Cerebellar cortex (tissue), 1 donor: Measurements from ENCODE around the gene ADAT3.

Experiments
- DNase-seq: peaks from one replicate; pipeline ENCODE4 v3.0.0-alpha.2; 2015; ENCODE audit warnings: low spot score

The ADAT3 gene

GRCh38 chr19:1912760-1913505, 7.7 kb downstream of the ADAT3 start:
- DNase-seq, result no peak

DNA sequence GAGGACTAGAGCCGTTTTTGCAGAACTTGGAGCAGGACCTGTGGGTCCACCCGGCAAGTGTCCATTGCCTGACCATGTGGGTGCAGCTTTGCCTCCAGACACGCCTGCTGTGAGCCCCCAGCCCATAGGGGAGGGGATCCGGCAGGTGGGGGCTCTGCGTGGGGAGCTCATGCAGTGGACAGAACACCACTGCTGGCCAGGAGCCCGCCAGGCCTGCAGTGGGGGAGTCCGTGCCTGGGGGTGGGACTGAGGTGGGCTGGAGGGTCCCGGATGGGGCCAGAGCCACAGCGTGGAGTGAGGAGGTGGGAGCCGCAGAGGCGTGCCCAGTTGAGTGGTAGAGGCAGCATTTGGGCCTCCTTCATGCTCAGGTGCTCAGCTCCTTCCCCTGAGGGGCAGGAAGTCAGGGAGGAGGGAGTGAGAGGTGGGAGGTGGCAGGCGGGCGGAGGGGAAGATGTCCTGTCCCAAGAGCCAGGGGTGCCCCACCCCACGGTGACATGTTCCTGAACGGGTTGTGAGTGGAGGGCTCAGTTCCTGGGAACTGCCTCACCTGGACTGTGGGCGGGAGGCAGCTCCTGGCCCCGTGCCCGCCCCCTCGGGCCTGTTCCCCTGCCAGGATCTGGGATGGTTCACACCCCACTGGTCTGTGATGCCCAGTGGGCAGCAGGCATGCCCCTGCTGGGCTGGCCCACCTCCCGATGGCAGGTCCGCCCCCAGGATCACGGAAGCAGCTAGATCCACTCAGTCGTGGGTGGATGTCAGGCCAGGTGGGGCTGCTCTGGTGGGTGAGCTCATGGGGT, 8.8 kb downstream of the ADAT3 start:
- DNase-seq, result no peak

GRCh38 chr19:1914826-1915341, 9.7 kb downstream of the ADAT3 start:
- peak; percentile 56 for DNase-seq

DNA sequence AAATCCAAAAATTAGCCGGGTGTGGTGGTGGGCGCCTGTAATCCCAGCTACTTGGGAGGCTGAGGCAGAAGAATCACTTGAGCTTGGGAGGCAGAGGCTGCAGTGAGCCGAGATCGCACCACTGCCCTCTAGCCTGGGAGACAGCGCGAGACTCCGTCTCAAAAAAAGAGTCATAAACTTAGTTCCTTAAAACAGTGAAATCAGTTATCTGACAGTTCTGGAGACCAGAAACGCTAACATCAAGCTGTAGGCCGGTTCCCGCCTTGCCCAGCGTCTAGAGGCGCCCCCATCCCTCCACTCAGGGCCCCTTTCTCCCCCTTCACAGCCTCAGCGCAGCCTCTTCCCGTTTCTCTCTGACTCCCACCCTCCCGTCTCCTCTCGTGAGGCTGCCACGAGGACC, 11.9 kb downstream of the ADAT3 start:
- no peak for DNase-seq

DNA sequence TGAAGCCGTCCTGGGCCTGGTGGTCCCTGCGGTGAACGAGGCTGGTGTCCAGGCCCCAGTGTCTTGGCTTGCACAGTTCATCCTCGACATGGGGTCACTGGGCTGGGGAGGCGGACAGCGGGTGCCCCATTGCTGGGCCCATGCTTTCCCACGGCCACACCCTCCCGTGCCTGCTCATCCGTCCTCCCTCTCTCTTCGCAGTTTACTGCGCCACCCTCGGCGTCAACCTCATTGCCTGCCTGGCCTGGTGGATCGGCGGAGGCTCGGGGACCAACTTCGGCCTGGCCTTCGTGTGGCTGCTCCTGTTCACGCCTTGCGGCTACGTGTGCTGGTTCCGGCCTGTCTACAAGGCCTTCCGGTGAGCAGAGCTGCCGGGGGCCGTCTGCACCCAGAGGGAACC, 12.7 kb downstream of the ADAT3 start:
- no peak for DNase-seq

GRCh38 chr19:1918975-1919374, 13.8 kb downstream of the ADAT3 start:
- DNase-seq, result no peak

- DNase-seq, result no peak
These were observed 15.4 kb downstream of the ADAT3 start for GRCh38 chr19:1920644-1921043.

DNA sequence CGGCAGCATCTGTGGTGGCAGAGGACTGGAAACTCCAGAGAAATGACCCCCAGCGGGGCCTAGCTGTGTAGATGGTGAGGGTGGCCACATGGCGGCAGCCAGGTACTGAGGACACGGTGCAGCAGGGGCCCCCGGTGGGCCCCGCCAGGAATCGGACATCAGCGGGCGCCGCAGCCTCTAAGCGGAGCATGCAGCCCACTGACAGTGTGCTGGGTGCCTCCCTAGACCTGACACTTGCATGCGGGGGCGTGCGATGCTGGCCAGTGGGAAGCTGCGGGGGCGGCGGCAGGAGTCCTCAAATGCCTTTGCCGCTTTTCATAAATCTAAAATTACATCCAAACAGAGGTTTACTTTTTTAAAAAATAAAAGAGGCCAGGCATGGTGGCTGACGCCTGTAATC, 16.1 kb downstream of the ADAT3 start:
- no peak for DNase-seq

GRCh38 chr19:1921825-1922224, 16.6 kb downstream of the ADAT3 start:
- DNase-seq, result no peak

GRCh38 chr19:1922803-1923202, 17.6 kb downstream of the ADAT3 start:
- DNase-seq, result no peak

DNA sequence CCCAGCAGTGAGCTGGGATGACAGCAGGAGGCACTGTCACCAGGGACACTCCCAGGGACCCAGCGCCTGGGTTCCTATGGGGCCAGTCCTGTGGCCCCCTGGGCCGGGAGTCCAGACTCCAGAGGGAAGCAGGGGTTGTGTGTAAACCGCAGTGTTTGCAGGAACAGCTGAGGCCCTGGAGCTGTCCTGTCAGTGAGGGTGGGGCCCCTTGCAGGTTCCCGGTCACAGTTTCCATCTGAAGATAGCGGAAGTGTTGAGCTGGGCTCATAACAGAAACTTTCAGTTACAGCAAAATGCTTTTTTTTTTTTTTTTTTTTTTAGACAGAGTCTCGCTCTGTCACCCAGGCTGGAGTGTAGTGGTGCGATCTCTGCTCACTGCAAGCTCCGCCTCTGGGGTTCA, 18.1 kb downstream of the ADAT3 start:
- DNase-seq, result no peak

DNA sequence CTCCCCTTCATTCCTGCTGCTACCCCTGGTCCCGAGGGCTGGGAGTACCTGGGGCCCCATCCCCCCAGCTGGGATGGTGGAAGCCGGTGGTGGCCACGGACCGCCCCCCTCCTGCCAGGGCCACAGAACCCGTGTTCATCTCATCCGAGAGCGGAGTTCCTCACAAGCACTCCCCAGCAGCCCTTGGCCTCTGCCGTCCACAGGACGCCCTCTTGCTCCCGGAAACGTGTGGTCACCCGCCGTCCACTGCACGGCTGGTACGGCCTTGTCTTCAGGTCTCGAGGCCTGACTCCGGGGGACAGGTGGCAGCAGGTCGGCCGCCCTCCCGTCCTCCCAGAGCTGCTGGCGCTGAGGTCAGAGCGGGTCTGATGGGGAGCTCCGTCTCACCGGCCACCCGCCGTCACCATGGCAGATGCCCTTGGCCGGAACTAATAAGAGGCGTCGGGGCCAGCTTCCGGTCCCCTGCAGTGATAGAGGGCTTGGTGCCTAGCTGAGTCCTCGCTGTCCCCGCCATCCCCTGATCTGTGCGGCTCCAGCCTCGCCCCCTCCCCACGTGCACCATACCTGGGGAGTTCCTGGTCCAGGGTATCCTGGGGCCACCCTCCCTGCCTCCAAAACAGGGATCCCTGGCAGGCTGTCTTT, 19.2 kb downstream of the ADAT3 start:
- DNase-seq, result no peak

DNA sequence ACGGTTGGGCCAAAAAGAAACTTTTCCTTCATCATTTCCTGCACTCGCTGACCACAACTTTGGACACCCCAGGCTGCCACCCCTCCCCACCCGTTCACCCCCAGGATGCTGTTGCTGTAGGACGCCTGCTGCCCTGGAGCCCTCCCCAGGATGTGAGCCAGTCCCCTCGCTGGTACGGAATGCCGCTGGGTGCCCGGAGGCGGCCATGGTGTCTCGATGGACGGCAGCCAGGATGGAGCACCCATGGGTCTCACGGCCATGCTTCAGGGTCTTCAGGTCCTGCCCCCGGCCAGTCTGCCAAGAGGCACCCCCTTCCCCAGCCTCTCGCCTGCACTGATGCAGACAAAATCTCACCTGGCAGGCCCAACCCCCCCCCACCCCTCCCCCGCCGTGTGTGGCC, 20.3 kb downstream of the ADAT3 start:
- DNase-seq, result no peak

DNA sequence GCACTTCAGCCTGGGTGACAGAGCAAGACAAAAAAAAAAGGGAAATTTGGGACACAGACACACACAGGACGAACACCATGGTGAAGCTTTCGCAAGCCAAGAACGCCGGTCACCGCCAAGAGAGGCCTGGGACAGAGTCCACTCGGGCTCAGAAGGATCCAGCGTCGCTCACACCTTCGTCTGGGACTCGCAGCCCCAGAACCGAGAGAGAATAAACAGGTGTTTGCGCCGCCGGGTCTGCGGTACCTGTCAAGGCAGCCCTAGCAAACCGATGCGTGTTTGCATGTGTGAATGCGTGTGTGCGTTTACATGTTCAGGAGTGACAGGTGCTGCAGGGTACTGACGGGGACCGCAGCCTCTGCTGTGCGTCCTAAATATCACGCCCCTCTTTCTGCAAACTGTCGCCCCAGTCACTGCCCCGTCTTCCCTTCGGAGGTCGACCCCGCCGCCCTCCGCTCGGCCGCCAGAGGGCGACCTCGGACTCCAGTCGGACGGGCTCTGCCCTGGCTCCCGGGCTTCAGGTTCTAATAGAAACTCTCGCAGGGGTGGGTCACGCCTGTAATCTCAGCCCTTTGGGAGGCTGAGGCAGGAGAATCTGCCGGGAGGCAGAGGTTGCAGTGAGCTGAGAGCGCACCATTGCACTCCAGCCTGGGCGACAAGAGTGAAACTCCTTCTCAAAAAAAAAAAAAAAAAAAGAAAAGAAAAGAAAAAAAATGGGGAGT, 24.0 kb downstream of the ADAT3 start:
- DNase-seq, result peak; percentile 78

GRCh38 chr19:1931445-1931844, 26.2 kb downstream of the ADAT3 start:
- no peak for DNase-seq

GRCh38 chr19:1932395-1932794, 27.2 kb downstream of the ADAT3 start:
- DNase-seq, result no peak

DNA sequence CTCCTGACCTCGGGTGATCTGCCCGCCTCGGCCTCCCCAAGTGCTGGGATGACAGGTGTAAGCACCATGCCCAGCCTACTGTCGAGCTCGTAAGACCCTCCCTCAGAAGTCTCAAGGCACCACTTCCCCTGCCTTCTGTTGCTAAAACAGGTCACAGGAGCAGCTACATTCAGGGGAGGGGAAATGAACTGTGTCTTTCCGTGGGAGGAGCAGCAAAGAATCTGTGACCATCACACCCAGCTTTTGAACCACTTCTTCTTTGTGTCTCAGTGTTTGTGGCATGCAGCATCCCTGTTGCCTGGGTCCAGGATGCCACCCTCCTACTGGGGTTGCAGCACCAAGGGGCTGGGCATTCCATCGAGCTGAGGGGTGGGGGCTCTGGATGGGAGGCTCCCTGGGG, 28.0 kb downstream of the ADAT3 start:
- DNase-seq, result no peak

- DNase-seq, result no peak
These were observed 28.7 kb downstream of the ADAT3 start for GRCh38 chr19:1933942-1934341.

DNA sequence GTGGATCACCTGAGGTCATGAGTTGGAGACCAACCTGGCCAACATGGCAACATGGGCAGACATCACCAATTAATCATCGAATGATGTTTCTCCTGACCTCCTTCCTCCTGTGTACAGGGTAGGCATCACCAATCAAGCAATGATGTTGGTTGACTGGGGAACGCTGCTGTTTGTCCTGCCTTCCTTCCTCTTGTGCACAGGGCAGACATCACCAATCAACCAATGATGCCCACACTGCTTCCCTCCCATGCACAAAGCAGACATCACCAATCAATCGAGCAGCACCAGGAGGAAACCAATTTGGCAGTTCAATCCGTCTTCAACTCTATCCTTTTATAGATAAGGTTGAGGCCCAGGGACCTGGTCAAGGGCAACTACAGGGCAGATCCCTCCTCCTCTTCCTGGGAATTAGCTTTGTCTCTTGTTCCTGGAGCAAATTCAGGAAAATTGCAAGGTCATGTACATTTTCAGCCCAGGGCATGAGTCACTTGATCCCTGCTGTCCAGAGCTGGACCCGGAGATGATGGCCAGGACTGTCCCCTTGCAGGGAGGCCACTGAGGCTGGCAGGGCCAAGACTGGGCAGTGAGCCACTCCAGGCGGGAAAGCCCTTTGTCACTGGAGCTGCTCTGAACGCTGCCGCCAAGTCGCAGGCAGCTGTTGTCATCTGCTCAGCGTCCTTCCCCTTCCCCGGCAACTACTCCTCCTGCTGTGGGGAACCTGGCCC, 30.4 kb downstream of the ADAT3 start:
- no peak for DNase-seq

DNA sequence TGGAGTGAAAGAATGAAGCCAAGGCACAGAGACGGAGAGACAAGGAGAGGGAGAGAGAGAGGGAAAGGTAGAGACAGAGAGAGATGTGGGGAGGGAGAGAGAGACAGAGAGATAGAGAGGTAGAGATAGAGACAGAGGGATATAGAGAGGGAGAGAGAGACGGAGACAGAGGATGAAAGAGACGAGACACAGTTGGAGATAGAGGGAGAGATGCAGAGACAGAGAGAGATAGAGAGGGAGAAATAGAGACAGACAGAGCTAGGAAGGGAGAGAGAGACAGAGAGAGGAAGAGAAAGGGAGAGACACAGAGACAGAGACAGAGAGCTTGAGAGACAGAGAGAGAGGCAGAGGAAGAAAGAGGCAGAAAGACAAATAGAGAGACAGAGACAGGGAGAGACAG, 31.2 kb downstream of the ADAT3 start:
- DNase-seq, result no peak

GRCh38 chr19:1936916-1937610, 31.9 kb downstream of the ADAT3 start:
- no peak for DNase-seq
